Osteoblast (primary cell): ENCODE data around the gene TOR1B. TPM values are rescaled to one million over a fixed set of nuclear protein-coding genes. Genes with fewer than 3 reads are reported as not detected.
"Not testable (repeated sequence)": the region's sequence is repeated elsewhere in the genome, so short reads cannot be mapped to it uniquely, and the experiment has no call there.

ENCODE experiments used
- DNase-seq: peaks from one replicate; pipeline ENCODE4 v3.0.0; 2011; ENCODE audit warnings: low spot score, mixed read lengths; ENCODE audit not compliant: insufficient read length; ENCODE audit errors: missing footprints
- H2AFZ ChIP-seq: 2 replicates; pipeline ENCODE4 v1.6.0; 2011; ENCODE audit warnings: mild to moderate bottlenecking, low read length
- H3K27ac ChIP-seq: 2 replicates; pipeline ENCODE4 v1.5.1; 2011; ENCODE audit warnings: mild to moderate bottlenecking, low read depth, low read length, moderate library complexity
- H3K27me3 ChIP-seq: 2 replicates; pipeline ENCODE4 v1.6.0; 2012; ENCODE audit warnings: mild to moderate bottlenecking, control low read depth, inconsistent platforms, low read length, moderate library complexity; ENCODE audit not compliant: insufficient read depth
- H3K36me3 ChIP-seq: 2 replicates; pipeline ENCODE4 v1.5.1; 2011; ENCODE audit warnings: mild to moderate bottlenecking, low read length, control low read depth, moderate library complexity; ENCODE audit not compliant: insufficient read depth
- H3K4me1 ChIP-seq: 2 replicates; pipeline ENCODE4 v1.5.1; 2011; ENCODE audit warnings: mild to moderate bottlenecking, low read length, control low read depth, moderate library complexity; ENCODE audit not compliant: insufficient read depth
- H3K4me2 ChIP-seq: 2 replicates; pipeline ENCODE4 v1.6.0; 2011; ENCODE audit warnings: mild to moderate bottlenecking, low read length; ENCODE audit not compliant: insufficient read depth
- H3K4me3 ChIP-seq: fragments of 200-600 bp; sonication (generic); 3 replicates; pipeline ENCODE4 v1.5.1; 2012; ENCODE audit warnings: mild to moderate bottlenecking, low read length, inconsistent platforms; ENCODE audit not compliant: insufficient read depth
- H3K79me2 ChIP-seq: 2 replicates; pipeline ENCODE4 v1.6.0; 2012; ENCODE audit warnings: mild to moderate bottlenecking, low read length, control low read depth, inconsistent platforms; ENCODE audit not compliant: insufficient read depth
- H3K9me3 ChIP-seq: 2 replicates; pipeline ENCODE4 v1.5.1; 2011; ENCODE audit warnings: low read depth, low read length, control low read depth
- H4K20me1 ChIP-seq: 2 replicates; pipeline ENCODE4 v1.6.0; 2012; ENCODE audit warnings: mild to moderate bottlenecking, low read length, control low read depth; ENCODE audit not compliant: insufficient read depth
- CTCF ChIP-seq: IDR thresholded peaks from 2 replicates; pipeline ENCODE4 v1.5.1; 2011; ENCODE audit warnings: mild to moderate bottlenecking, low read depth, low read length, moderate library complexity; ENCODE audit errors: extremely low read depth
- total RNA-seq: library from RNA; depleted of rRNA; stranded (reverse); fragments of >200 nt; gene quantifications from 2 replicates; pipeline ENCODE4 v1.2.3, GENCODE V29; 2012

TOR1B gene
- total RNA-seq, 1 donor = 27.5 TPM

- H3K9me3 ChIP-seq = no peaks in the 10 kb centered on the region
- no peak overlapping the region for H2AFZ ChIP-seq
- no peak overlapping the region for H3K4me3 ChIP-seq
- TF ChIP-seq CTCF = no peak
- H3K79me2 ChIP-seq = no peaks in the 10 kb centered on the region
- no peak for DNase-seq
- peaks cover 3% of the 10 kb centered on the region for H3K27me3 ChIP-seq
- H3K4me2 ChIP-seq = no peak overlapping the region
- no peak overlapping the region for H3K27ac ChIP-seq
- no peaks in the 10 kb centered on the region for H4K20me1 ChIP-seq
- peaks cover 7% of the 10 kb centered on the region for H3K4me1 ChIP-seq
- H3K36me3 ChIP-seq = no peaks in the 10 kb centered on the region
These were observed 17.1 kb upstream of the TOR1B start for GRCh38 chr9:129785866-129786265.

- Histone ChIP-seq H3K36me3 (no peaks in the 10 kb centered on the region), H4K20me1 (no peaks in the 10 kb centered on the region), H3K79me2 (no peaks in the 10 kb centered on the region), H3K9me3 (no peaks in the 10 kb centered on the region), H3K4me2 (no peak overlapping the region), H3K27me3 (peaks cover 3% of the 10 kb centered on the region), H3K4me1 (peaks cover 7% of the 10 kb centered on the region), H3K27ac (no peak overlapping the region), H3K4me3 (no peak overlapping the region), H2AFZ (no peak overlapping the region)
- DNase-seq = no peak
- TF ChIP-seq CTCF = no peak
These were observed 16.5 kb upstream of the TOR1B start for GRCh38 chr9:129786481-129786880.

GRCh38 chr9:129794549-129794948 lies 8.4 kb upstream of the TOR1B start:
- H3K27me3 ChIP-seq = peaks cover 32% of the 10 kb centered on the region
- H3K79me2 ChIP-seq = no peaks in the 10 kb centered on the region
- no peak overlapping the region for H3K4me3 ChIP-seq
- H4K20me1 ChIP-seq = no peaks in the 10 kb centered on the region
- H3K4me1 ChIP-seq = no peaks in the 10 kb centered on the region
- H3K27ac ChIP-seq = no peak overlapping the region
- DNase-seq = no peak
- H3K9me3 ChIP-seq = no peaks in the 10 kb centered on the region
- H3K4me2 ChIP-seq = no peak overlapping the region
- TF ChIP-seq CTCF = no peak
- no peaks in the 10 kb centered on the region for H3K36me3 ChIP-seq
- H2AFZ ChIP-seq = no peak overlapping the region

GRCh38 chr9:129796029-129796428 lies 7.0 kb upstream of the TOR1B start:
- H3K36me3 ChIP-seq, H2AFZ ChIP-seq, DNase-seq, H3K9me3 ChIP-seq, H3K79me2 ChIP-seq, H3K4me1 ChIP-seq, H3K4me2 ChIP-seq, H4K20me1 ChIP-seq, H3K4me3 ChIP-seq, H3K27ac ChIP-seq: not testable (repeated sequence)
- H3K27me3 ChIP-seq = peaks cover 32% of the 10 kb centered on the region
